SK-N-SH (cell line): ENCODE results near the gene SEBOX. TPM values are rescaled to one million over a fixed set of nuclear protein-coding genes. Genes with fewer than 3 reads are reported as not detected.

Source experiments
- CTCF ChIA-PET: fragments of 300-600, 350-600 bp; formaldehyde crosslinking; extraction: SDS; loops from one replicate; lab custom pipeline; 2021; lab: Yijun Ruan, JAX
- POLR2A ChIA-PET: fragments of 350-600 bp; sonication (Branson Sonifier 250); formaldehyde crosslinking; extraction: SDS; loops from one replicate; lab custom pipeline; 2020; ENCODE audit warnings: antibody characterized with exemption, inconsistent platforms; lab: Yijun Ruan, JAX
- DNase-seq: peaks from one replicate; pipeline ENCODE4 v3.0.0; 2012
- H2AFZ ChIP-seq: fragments of 200-600 bp; sonication (generic); 2 replicates; pipeline ENCODE4 v1.8.1; 2016; ENCODE audit warnings: antibody characterized with exemption, mild to moderate bottlenecking, low read depth
- H3F3A ChIP-seq: fragments of 200-600 bp; sonication (generic); replicated peaks from 2 replicates; pipeline ENCODE3; 2016; ENCODE audit warnings: antibody characterized with exemption, mild to moderate bottlenecking; ENCODE audit not compliant: insufficient read depth
- H3K27ac ChIP-seq, 2 experiments: fragments of 200-500 bp in 1 of 2; fragments of 200-600 bp in 1 of 2; sonication (Bioruptor generic) in 1 of 2; sonication (generic), shearing (Covaris generic) in 1 of 2; 2 replicates each; pipeline versions ENCODE4 v1.5.1 to v1.6.1; 2014 to 2016; ENCODE audit warnings: low read depth in 2 of 2, inconsistent platforms in 1 of 2, low read length in 1 of 2, mild to moderate bottlenecking in 1 of 2, mixed read lengths in 1 of 2
- H3K27me3 ChIP-seq: fragments of 200-600 bp; sonication (generic), shearing (Covaris generic); 2 replicates; pipeline ENCODE4 v1.6.1; 2016; ENCODE audit warnings: mixed run types; ENCODE audit not compliant: insufficient read depth
- H3K36me3 ChIP-seq, 2 experiments: fragments of 200-500 bp in 1 of 2; fragments of 200-600 bp in 1 of 2; sonication (Bioruptor generic) in 1 of 2; sonication (generic) in 1 of 2; replicated peaks in 1 of 2; 2 replicates each; pipeline versions ENCODE3 to v1.5.1; 2014 to 2016; ENCODE audit warnings: low read length in 1 of 2, mild to moderate bottlenecking in 1 of 2; ENCODE audit not compliant: insufficient read depth in 2 of 2, control insufficient read depth in 1 of 2
- H3K4me1 ChIP-seq, 2 experiments: fragments of 200-500 bp in 1 of 2; fragments of 200-600 bp in 1 of 2; sonication (Bioruptor generic) in 1 of 2; sonication (generic), shearing (Covaris generic) in 1 of 2; 2 replicates each; pipeline versions ENCODE4 v1.5.1 to v1.6.1; 2014 to 2016; ENCODE audit warnings: low read depth in 1 of 2, low read length in 1 of 2, mixed run types in 1 of 2; ENCODE audit not compliant: insufficient read depth in 2 of 2, control insufficient read depth in 1 of 2
- H3K4me2 ChIP-seq: fragments of 200-600 bp; sonication (generic), shearing (Covaris generic); 2 replicates; pipeline ENCODE4 v1.6.1; 2017; ENCODE audit warnings: mixed run types
- H3K4me3 ChIP-seq, 2 experiments: fragments of 200-500 bp in 1 of 2; fragments of 200-600 bp in 1 of 2; sonication (Bioruptor generic) in 1 of 2; sonication (generic), shearing (Covaris generic) in 1 of 2; 2 replicates each; pipeline versions ENCODE4 v1.5.1 to v1.8.1; 2014 to 2016; ENCODE audit warnings: low read depth in 2 of 2, inconsistent platforms in 1 of 2, low read length in 1 of 2, mild to moderate bottlenecking in 1 of 2, mixed read lengths in 1 of 2, moderate library complexity in 1 of 2
- H3K79me2 ChIP-seq: fragments of 200-600 bp; sonication (generic); 2 replicates; pipeline ENCODE4 v1.8.1; 2017; ENCODE audit warnings: mild to moderate bottlenecking; ENCODE audit not compliant: insufficient read depth
- H3K9ac ChIP-seq: fragments of 200-600 bp; sonication (generic); 2 replicates; pipeline ENCODE4 v1.6.1; 2017; ENCODE audit warnings: mixed run types
- H3K9me2 ChIP-seq: fragments of 200-600 bp; sonication (generic); 2 replicates; pipeline ENCODE4 v1.6.1; 2017; ENCODE audit warnings: mixed run types
- H3K9me3 ChIP-seq: fragments of 200-600 bp; sonication (generic); 2 replicates; pipeline ENCODE4 v1.6.1; 2017; ENCODE audit warnings: mixed run types, mild to moderate bottlenecking, moderate library complexity
- H4K20me1 ChIP-seq: fragments of 200-600 bp; sonication (generic); 2 replicates; pipeline ENCODE4 v1.6.1; 2017; ENCODE audit warnings: mild to moderate bottlenecking, mixed run types; ENCODE audit not compliant: insufficient read depth
- ELF1 ChIP-seq: IDR thresholded peaks from 2 replicates; pipeline ENCODE4 v1.4.0; 2012
- EP300 ChIP-seq, 2 experiments: IDR thresholded peaks; 2 replicates each; pipeline versions ENCODE4 v1.4.0 to v1.6.1; 2012; ENCODE audit warnings: borderline replicate concordance in 1 of 2, low read depth in 1 of 2, low read length in 1 of 2
- EZH2phosphoT487 ChIP-seq: fragments of 200-600 bp; sonication (generic); IDR thresholded peaks from 2 replicates; pipeline ENCODE4 v1.6.1; 2017; ENCODE audit warnings: low read depth, mixed run types, mild to moderate bottlenecking, antibody characterized with exemption, moderate library complexity, borderline replicate concordance
- FOSL2 ChIP-seq: IDR thresholded peaks from 2 replicates; pipeline ENCODE4 v1.4.0; 2012; ENCODE audit warnings: low read depth, mild to moderate bottlenecking, moderate library complexity, borderline replicate concordance
- FOXJ3 ChIP-seq: sonication (generic); formaldehyde crosslinking; IDR thresholded peaks from 2 replicates; pipeline ENCODE4 v1.5.1; 2020; ENCODE audit warnings: mild to moderate bottlenecking, missing genetic modification reagents
- FOXM1 ChIP-seq: IDR thresholded peaks from 2 replicates; pipeline ENCODE4 v1.4.0; 2012; ENCODE audit warnings: low read depth, mild to moderate bottlenecking
- GABPA ChIP-seq: IDR thresholded peaks from 2 replicates; pipeline ENCODE4 v1.4.0; 2012; ENCODE audit warnings: low read depth, mild to moderate bottlenecking
- MAX ChIP-seq: IDR thresholded peaks from 2 replicates; pipeline ENCODE4 v1.4.0; 2012; ENCODE audit warnings: low read depth
- MEF2A ChIP-seq: IDR thresholded peaks from 2 replicates; pipeline ENCODE4 v1.4.0; 2012; ENCODE audit warnings: low read depth, borderline replicate concordance
- NFIC ChIP-seq: IDR thresholded peaks from 2 replicates; pipeline ENCODE4 v1.4.0; 2012; ENCODE audit warnings: borderline replicate concordance
- RAD21 ChIP-seq: IDR thresholded peaks from 2 replicates; pipeline ENCODE4 v1.6.1; 2012; ENCODE audit warnings: mild to moderate bottlenecking, low read length
- REST ChIP-seq: IDR thresholded peaks from 2 replicates; pipeline ENCODE4 v1.6.1; 2012; ENCODE audit warnings: mild to moderate bottlenecking, low read depth, low read length, moderate library complexity
- SIN3A ChIP-seq: IDR thresholded peaks from 2 replicates; pipeline ENCODE4 v1.6.1; 2012; ENCODE audit warnings: low read depth, mild to moderate bottlenecking, low read length, moderate library complexity, borderline replicate concordance
- TAF1 ChIP-seq: IDR thresholded peaks from 2 replicates; pipeline ENCODE4 v1.6.1; 2012; ENCODE audit warnings: low read depth, mild to moderate bottlenecking, low read length, moderate library complexity, borderline replicate concordance
- TCF12 ChIP-seq: IDR thresholded peaks from 2 replicates; pipeline ENCODE4 v1.4.0; 2012
- TEAD4 ChIP-seq: IDR thresholded peaks from 2 replicates; pipeline ENCODE4 v1.4.0; 2012; ENCODE audit warnings: mild to moderate bottlenecking, borderline replicate concordance; ENCODE audit not compliant: insufficient read depth
- USF1 ChIP-seq: IDR thresholded peaks from 2 replicates; pipeline ENCODE4 v1.4.0; 2012; ENCODE audit warnings: low read depth, borderline replicate concordance
- YY1 ChIP-seq: IDR thresholded peaks from 2 replicates; pipeline ENCODE4 v1.4.0; 2012; ENCODE audit warnings: low read depth, mild to moderate bottlenecking
- WGBS: methylation state at CpG from one replicate; pipeline ENCODE4 v1.1.6; 2017; ENCODE audit warnings: low lambda C conversion rate; 5-methylcytosine and 5-hydroxymethylcytosine counted together
- polyA plus RNA-seq, 3 experiments: library from polyadenylated mRNA; depleted of rRNA; stranded (reverse); fragments of >200 nt; gene quantifications; 2 replicates each; pipeline ENCODE4 v1.2.3, GENCODE V29; 2012
- TF ChIP-seq, protein P1 (sequence below): fragments of 150-350 bp; IDR thresholded peaks from 2 replicates; pipeline ENCODE4 v1.6.1; 2017; ENCODE audit warnings: antibody characterized with exemption, low read length, low read depth, borderline replicate concordance

The SEBOX gene
- polyA plus RNA-seq, 1 of the 3 experiments (the other 2 are of a cell fraction), result not detected

DNA sequence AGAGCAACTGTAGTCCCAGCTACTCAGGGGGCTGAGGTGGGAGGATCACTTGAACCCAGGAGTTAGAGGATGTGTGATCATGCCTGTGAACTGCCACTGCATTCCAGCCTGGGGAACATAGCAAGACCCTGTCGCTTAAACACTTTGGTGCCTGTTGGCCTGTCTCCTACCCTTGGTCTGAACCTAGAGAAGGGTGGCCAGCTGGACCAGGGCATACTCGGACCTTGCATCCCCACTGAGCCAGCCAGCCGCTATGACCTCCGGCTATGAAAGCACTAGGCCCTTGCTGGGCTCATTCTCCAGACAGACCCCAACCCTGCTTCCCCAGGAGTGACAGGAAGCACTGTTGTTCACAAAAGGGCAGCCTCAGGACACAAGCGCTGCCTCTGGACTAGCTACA is 34.3 kb downstream of the SEBOX start:
- no peak for TF ChIP-seq EP300 (IDR thresholded peaks at IDR 0.05; ENCODE audit: borderline replicate concordance in 1 of 2, low read depth in 1 of 2, low read length in 1 of 2)
- TF ChIP-seq ELF1, result no peak
- TF ChIP-seq TCF12, result no peak
- TF ChIP-seq NFIC, result no peak
- no peak for TF ChIP-seq FOSL2
- TF ChIP-seq FOXM1, result no peak
- TF ChIP-seq, protein P1, sequence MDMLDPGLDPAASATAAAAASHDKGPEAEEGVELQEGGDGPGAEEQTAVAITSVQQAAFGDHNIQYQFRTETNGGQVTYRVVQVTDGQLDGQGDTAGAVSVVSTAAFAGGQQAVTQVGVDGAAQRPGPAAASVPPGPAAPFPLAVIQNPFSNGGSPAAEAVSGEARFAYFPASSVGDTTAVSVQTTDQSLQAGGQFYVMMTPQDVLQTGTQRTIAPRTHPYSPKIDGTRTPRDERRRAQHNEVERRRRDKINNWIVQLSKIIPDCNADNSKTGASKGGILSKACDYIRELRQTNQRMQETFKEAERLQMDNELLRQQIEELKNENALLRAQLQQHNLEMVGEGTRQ, result no peak
- TF ChIP-seq REST, result no peak
- TF ChIP-seq MAX, result no peak
- TF ChIP-seq GABPA, result no peak
- no peak for TF ChIP-seq TAF1
- no peak for TF ChIP-seq MEF2A
- TF ChIP-seq SIN3A, result no peak
- no peak for TF ChIP-seq TEAD4
- no peak for TF ChIP-seq EZH2phosphoT487
- no peak for TF ChIP-seq FOXJ3 (CRISPR knock-in tag)
- TF ChIP-seq USF1, result no peak
- no peak for TF ChIP-seq YY1
- no peak for TF ChIP-seq RAD21
- TF ChIP-seq, all 33 proteins: peak for 0
- Histone ChIP-seq H4K20me1 (peaks cover 6% of the 10 kb centered on the region; the same call in 1 of the 2 replicates), H3K27me3 (no peaks in the 10 kb centered on the region), H3K27ac (no peak overlapping the region), H3F3A (peaks cover 4% of the 10 kb centered on the region), H3K4me2 (no peak overlapping the region), H2AFZ (no peak overlapping the region), H3K4me1 (peaks cover 9 to 11% of the 10 kb centered on the region in 2 experiments; a peak in 2 of 4 replicates), H3K79me2 (peaks cover 42% of the 10 kb centered on the region), H3K9ac (no peak overlapping the region), H3K4me3 (no peak overlapping the region), H3K9me3 (no peaks in the 10 kb centered on the region), H3K36me3 (peaks cover 25 to 50% of the 10 kb centered on the region in 2 experiments), H3K9me2 (no peaks in the 10 kb centered on the region)
- WGBS, result 100% methylated on average over 2 of the region's 5 CpGs
- ChIA-PET CTCF (interaction anchor here (0.7 to 1.5 kb wide), 4 partner anchors 8 to 24 kb away, joined by 3 to 7 read pairs (median 4); no protein-coding TSS in a partner anchor), POLR2A (interaction anchor here (1.4 kb wide), 1 partner anchor 11 kb away, joined by 4 read pairs; no protein-coding TSS in a partner anchor)
- DNase-seq, result no peak
